GM21619 (cell line): ENCODE data around the gene RNF115.
"Not testable (repeated sequence)": the region's sequence is repeated elsewhere in the genome, so short reads cannot be mapped to it uniquely, and the experiment has no call there.

Source experiments
- ATAC-seq: cut with Tn5 transposase; IDR thresholded peaks from one replicate; pipeline ENCODE4 v1.9.1; 2021; ENCODE audit not compliant: unreplicated experiment

Gene RNF115

DNA sequence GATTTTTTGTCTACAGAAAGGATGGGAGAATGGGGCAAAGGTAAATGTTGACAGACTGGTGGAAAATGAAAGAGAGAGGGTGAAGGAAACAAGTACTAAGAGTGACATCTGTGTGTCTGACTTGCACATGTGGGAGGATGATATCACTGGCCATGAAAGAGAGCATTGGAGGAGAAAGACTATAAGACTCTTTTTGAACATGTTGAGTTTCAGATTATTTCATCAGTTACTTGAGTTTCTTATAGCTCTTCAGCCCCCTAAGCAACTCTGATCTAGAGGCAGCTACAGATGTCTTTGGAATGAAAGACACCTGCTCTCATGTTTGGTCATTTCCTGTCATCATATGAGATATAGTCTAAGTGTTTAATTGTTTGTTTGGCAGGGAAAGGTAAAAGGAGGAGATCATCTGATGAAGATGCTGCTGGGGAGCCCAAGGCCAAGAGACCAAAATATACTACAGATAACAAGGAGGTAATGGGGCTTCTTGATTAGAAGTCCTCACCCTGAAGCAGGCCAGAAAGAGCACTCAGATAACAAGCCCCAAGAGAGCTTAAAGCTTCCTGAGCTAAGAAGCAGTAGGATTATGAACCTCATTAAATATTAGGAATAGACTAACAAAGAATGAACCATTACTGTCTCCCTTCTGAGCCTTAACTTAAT is 4.6 kb upstream of the RNF115 start:
- no peak for ATAC-seq

DNA sequence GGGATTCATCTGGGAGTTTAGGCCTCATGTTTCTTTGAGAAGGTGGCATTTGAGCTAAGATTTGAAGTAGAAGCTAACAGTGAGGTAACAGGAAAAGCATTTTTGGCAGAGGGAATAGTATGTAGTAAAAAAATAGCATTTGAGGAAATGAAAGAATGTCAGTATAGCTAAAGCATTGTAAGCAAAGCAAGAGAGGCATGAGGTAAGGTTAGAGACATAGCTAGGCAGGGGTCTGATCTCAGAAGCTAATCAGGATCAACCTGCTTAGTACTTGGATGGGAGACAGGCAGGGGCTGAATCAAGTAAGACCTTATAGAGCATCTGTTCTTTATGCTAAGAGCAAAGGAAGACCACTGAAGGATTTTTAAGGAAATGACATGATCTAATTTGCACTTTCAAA is 4.1 kb upstream of the RNF115 start:
- ATAC-seq = no peak

DNA sequence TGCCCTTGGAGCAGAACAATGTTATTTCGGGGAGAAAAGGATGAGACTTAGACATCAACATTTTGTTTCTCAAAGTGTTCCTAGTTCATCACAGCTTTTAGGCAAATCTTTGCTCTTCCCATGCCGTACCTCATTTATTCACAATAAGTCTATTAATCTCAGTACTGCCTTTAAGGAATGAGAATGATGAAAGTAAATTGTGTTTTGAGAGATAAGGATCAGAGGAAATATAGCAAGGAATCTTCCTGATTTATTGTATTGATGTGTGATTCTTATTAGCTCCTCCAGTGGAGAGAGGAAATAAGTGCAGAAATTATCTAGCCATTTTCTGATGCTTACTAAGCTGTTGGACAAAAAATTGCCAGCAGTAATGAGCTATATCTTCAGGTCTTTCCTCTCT is 2.1 kb upstream of the RNF115 start:
- ATAC-seq = no peak

DNA sequence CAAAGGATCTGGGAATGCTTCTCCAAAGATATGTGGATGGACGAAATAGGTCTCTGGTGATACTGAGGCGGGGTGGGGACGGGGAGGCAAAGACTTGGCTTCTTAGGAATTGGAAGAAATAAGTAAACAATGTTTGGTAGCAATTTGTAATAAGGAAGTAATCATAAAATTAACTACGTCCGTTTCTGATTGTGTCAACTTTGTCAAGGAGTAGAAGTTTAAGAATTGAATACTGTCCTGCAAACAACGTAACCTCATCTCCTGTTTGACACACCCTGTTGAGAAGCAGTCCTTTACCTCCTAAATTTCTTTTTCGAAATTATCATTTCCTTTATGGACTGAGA is 576 bp upstream of the RNF115 start:
- ATAC-seq = no peak

DNA sequence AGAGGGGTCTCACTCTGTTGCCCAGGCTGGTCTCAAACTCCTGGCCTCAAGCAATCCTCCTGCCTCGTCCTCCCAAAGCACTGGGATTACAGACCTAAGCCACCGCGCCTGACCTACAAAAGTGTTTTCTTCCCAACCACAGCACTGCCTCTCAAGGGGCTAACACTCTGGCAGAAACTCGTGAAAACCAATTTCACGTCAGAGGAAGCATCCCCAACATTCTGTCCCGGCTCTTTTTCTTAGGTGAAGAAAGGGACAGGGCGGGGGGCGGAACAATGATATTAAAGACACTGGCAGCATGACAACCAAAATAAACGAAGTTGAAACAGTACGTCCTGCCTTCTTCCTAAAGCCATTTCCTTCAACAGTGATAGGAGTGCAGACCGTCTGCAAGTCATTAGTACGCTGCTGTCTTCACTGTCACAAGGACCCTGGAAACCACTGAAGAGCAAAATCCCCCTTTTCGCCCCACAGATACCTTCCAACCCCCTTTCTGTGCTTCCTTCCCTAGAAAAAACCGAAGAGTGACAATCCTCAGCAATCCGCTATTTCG is 1.0 kb downstream of the RNF115 start:
- ATAC-seq = not testable (repeated sequence)

DNA sequence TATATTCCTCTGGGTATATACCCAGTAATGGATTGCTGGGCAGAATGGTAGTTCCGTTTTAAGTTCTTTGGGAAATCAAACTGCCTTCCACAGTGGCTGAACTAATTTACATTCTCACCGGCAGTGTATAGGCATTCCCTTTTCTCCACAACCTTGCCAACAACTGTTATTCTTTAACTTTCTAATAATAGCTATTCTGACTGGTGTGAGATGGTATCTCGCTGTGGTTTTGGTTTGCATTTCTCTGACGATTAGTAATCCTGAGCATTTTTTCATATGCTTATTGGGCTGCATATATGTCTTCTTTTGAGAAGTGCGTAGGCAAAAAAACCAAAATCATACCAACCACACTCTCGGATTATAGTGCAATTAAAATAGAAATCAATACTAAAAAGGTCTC is 5.8 kb downstream of the RNF115 start:
- ATAC-seq = not testable (repeated sequence)

DNA sequence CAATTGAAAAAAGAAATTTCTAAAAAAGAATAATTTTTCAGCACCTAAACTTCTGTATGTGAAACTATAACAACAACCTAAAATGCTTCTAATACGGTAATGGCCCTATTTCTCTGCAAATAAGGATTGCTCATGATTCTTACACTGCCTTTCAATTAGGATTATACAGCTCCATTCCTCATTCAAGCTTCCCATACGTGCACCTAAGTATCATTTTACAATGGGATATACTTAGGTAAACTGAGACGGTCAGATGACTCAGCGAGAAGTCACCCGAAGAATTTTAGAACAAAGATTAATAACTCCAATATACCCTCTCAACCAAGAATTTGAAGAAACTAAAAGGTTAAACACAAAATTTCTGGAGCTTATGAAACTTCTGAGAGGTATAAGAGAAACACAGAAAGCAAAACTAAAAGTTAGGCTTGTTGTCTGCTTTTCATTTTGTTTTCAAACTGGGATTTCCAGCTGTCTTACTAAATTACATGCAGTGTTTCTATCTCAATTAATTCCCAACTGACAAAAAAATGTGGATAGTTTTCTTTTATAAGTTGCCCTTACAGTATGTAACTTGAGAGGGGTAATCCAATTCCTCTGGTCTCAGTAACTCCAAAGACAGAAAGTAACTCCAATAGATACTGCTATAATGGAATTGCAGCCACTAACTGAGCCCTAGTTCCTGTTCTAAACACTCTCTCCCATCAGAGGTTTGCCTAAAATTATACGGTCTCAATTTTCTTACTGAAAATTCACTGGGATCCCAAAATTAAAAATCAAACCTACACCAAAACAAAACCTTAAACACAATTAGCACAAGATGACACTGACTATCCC is 10.7 kb downstream of the RNF115 start:
- not testable (repeated sequence) for ATAC-seq

DNA sequence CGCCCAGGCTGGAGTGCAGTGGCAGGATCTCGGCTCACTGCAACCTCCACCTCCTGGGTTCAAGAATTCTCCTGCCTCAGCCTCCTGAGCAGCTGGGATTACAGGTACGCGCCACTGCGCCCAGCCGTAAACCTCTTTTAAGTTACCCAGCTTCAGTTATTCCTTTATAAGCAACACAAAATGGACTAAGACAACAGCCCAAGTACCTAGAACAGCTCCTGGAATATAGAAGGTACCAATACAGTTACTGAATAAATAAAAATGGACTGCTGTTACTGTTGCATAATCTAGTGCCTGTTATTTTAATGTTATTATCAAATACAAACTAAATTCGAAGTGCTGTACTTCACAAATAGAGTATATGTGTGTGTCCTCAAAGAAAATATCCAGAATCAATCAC is 17.1 kb downstream of the RNF115 start:
- ATAC-seq = no peak

DNA sequence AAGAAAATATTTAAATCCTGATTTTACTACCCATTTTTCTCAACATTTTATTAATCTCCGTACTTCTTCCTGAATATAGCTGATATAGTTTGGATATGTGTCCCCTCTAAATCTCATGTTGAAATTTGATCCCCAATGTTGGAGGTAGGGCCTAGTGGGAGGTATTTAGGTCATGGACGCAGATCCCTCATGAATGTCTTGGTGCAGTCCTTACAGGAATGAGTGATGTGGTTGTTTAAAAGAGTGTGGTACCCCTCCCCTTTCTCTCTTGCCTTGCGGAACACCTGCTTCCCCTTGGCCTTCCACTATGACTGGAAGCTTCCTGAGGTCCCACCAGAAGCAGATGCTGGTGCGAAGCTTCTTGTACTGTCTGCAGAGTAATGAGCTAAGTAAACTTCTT is 17.5 kb downstream of the RNF115 start:
- no peak for ATAC-seq

DNA sequence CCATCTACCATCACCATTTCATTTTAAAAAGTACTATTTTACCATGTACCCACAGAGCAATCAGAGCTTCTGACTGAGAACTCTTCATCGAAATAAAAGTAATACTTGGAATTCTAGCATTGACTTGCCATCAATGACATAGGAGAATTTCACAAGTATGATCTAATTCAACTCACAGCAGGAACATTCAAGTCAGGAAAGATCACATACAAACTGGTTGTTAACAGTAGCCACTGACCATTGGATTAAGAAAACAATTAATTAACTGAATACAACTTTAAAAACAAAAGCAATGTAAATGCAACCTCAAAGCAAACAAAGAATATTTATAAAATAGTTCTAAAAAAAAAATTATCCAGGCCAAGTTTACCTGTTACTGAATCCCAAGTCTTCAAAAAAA is 18.8 kb downstream of the RNF115 start:
- no peak for ATAC-seq

DNA sequence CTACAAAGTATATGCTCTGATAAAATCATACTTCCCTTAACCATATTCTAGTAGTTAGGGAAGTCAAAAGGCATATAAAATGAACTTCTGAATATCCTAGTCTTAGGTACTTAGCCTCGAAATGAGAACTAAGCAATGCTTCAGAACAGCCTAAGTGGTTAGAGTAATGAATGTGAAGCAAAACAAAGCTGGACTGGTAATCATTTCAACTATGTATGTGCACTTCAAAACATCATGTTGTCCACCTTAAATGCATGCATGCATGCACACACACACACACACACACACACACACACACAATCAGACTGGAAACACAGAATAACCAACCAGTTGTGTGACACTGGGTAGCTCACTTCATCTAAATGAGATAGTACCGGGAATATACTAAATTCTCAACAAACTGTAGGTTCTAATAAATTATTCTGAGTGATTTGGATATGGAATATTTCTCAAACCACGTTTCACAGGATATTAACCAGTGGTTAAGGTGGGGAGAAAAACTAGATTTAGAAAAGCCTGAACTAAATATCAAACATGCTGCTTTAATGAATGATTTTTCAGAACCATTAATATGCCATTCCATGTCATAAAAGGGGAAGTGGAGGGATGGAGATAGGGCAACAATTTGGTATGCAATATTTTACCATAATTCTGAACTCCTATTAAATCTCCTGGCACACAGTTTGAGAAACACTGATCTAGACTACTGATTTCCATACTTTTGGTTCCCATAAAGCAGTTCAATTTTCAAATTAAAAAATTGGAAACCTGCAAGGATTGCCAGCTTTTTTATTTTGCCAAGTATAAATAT is 19.5 kb downstream of the RNF115 start:
- ATAC-seq = no peak

DNA sequence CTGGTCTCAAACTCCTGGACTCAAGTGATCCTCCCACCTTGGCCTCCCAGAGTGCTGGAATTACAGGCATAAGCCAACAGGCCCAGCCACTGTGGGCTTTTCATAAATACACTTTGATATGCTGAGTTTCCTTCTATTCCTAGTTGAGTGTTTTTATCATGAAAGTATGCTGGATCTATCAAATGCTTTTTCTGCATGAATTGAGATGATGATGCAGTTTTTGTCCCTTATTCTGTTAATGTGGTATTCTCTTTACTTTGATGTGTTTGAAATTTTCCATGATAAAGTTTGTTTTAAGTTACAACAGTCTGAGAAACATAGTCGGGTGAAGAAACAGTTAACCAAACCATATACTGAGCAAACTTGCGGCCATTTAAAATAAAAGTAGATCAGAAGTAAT is 24.1 kb downstream of the RNF115 start:
- ATAC-seq = no peak

DNA sequence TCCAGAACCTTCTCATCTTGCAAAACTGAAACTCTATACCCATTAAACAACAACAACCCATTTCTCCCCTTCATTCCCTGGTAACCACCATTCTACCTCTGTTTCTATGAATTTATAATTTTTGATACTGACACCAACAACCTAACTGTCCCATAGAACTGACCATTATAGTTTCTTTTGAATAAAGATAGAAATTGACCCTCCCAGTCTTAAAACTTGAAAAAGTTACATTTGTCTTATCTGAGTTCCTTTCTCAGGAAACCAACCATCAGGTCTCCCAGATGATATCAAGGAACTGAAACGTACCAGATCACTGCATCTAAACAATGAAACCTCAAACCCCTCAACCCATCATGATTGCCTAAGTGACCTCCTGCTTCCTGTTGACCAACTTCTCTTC is 27.1 kb downstream of the RNF115 start:
- no peak for ATAC-seq

DNA sequence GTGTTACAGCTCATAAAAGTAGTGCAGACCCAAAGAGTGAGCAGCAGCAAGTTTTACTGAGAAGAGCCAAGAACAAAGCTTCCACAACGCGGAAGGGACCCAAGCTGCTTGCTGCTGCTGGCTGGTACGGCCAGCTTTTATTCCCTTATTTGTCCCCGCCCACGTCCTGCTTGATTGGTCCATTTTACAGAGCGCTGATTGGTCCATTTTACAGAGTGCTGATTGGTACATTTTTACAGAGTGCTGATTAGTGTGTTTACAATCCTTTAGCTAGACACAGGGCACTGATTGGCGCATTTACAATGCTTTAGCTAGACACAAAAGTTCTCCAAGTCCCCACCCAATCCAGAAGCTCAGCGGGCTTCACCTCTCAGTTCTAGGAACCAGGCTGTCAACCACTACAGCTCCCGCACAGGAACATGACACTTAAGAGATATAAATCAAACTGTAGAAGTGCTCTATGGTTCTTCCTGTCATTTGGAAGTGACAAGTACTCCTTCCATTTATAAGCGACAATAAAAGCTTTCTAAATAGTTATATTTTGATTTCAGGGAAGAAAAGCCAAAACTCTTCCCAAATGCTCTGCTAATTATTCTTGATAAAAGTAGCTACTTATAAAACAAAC is 28.5 kb downstream of the RNF115 start:
- ATAC-seq = no peak

DNA sequence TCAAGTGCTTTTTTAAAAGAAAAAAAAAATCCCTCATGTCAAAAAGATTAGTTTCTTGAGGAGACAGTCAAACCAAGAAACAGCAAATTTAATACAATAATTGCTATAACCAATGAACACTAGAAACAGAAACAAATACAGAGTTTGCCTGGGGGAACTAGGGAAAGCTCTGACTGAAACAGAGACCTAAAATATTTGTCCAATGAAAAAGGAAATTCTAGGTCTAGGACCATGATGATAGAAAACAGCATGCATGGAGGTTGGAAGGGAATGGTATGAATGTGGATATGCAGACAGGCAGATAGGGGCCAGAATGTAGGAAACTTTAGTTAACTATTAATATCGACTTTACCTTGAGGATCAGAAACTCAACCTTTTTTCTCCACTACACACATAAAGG is 31.4 kb downstream of the RNF115 start:
- no peak for ATAC-seq

DNA sequence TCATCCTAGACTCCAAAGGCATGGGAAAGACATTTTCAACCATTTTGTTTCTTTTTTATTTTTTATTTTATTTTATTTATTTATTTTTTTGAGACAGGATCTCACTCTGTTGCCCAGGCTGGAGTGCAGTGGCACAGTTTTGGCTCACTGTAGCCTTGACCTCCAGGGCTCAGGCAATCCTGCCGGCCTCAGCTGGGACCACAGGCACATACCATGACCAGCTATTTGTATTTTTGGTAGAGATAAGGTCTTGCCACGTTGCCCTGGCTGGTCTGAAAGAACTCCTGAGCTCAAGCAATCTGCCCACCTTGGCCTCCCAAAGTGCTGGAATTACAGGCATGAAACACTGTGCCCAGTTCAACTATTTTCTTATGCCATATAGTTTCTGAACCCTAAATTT is 32.0 kb downstream of the RNF115 start:
- not testable (repeated sequence) for ATAC-seq

DNA sequence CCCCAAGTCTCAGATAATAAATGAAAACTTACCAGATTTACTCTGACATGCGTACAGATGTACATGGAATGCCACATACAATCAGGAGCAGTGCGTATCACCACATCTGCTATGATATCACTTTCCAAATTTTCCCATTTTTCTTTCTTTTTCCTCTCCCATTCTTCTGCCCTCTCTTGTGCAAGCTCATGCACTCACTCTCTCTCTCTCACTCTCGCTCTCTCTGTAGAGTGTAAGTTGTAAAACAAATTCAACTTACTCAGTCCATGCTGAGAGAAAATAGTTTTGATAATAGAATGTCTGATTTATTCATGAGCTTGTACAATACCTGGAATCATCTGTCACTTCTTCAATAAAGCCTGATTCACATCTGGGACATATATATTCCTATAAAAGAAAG is 35.3 kb downstream of the RNF115 start:
- ATAC-seq = no peak

DNA sequence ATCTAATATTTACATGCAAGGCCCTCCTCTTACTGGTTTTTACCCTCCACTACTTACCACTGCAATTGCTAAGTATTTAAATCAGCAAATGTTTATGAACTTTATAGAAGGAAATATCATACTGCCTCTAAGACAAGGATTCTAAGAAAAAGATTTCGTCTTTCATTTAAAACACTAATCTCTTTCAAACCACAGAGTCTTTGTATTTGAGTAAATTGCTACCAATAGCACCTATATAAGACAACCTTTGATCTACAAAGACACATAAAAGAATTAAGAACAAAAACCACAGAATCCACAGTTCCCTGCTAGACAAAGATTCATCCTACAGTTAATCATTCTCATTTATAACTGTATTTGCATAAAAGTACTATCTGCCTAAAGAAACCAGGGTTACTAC is 37.6 kb downstream of the RNF115 start:
- no peak for ATAC-seq

DNA sequence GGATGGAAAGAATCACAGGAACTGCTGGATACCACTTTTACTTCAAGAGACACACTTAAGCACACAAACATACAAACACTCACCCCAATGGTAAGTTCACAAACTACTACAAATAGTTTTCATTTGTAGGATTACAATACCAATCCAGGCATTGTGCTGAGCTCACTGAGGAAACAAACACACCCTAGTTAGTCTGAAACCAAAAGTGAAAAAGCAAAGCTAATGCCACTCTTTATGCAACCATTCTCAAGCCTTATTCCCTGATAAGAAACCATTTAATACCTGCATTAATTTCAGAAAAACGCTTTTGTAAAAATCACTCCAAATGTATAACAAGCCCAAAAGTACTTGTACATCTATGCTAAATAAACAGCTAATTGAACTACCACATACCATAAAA is 38.3 kb downstream of the RNF115 start:
- ATAC-seq = no peak

DNA sequence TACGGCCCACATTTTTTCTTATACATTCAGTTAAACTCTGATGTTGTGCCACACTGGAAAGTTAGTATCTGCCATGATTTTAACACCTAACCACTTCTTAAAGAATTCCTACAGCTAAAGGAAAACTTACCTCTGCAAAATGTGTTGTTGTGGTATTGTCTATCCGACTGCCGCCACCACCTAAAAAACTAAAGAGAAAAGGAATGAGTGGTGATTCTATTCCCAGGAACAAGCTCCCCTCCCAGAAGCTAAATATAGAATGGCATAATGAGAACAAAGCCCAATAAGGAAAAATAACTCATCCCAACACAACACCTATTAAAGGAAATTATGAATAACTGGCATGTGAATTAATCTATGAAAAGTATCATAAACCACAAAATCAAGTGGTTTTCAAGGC is 39.5 kb downstream of the RNF115 start:
- no peak for ATAC-seq
